ENCODE data around the gene SELENOP.

SELENOP gene

GRCh38 chr5:42798284-42799240 is 13.1 kb downstream of the SELENOP start:
- DNase-seq (ENCODE audit: low read depth in 2 of 2), result no peak

GRCh38 chr5:42791151-42791550 is 20.5 kb downstream of the SELENOP start:
- no peak for DNase-seq (ENCODE audit: low read depth in 2 of 2)

- no peak for DNase-seq (ENCODE audit: low read depth in 2 of 2)
Observed at GRCh38 chr5:42787845-42788244, 23.8 kb downstream of the SELENOP start.

- no peak for DNase-seq (ENCODE audit: low read depth in 2 of 2)
Observed at GRCh38 chr5:42787073-42787472, 24.6 kb downstream of the SELENOP start.

- DNase-seq (ENCODE audit: low read depth in 2 of 2), result no peak
Observed at GRCh38 chr5:42785756-42786155, 25.9 kb downstream of the SELENOP start.

- DNase-seq (ENCODE audit: low read depth in 2 of 2), result no peak
Observed at GRCh38 chr5:42784132-42784531, 27.6 kb downstream of the SELENOP start.

GRCh38 chr5:42781584-42781983 is 30.1 kb downstream of the SELENOP start:
- no peak for DNase-seq (ENCODE audit: low read depth in 2 of 2)

GRCh38 chr5:42779083-42779482 is 32.6 kb downstream of the SELENOP start:
- no peak for DNase-seq (ENCODE audit: low read depth in 2 of 2)

- DNase-seq (ENCODE audit: low read depth in 2 of 2), result no peak
Observed at GRCh38 chr5:42772265-42772993, 39.3 kb downstream of the SELENOP start.

GRCh38 chr5:42770003-42770402 is 41.7 kb downstream of the SELENOP start:
- no peak for DNase-seq (ENCODE audit: low read depth in 2 of 2)

- DNase-seq (ENCODE audit: low read depth in 2 of 2), result no peak
Observed at GRCh38 chr5:42768106-42768504, 43.6 kb downstream of the SELENOP start.

- DNase-seq (ENCODE audit: low read depth in 2 of 2), result no peak
Observed at GRCh38 chr5:42767491-42768105, 44.1 kb downstream of the SELENOP start.

GRCh38 chr5:42761791-42762190 is 49.9 kb downstream of the SELENOP start:
- DNase-seq (ENCODE audit: low read depth in 2 of 2), result no peak

GRCh38 chr5:42760426-42760825 is 51.3 kb downstream of the SELENOP start:
- no peak for DNase-seq (ENCODE audit: low read depth in 2 of 2)

GRCh38 chr5:42759456-42759855 is 52.2 kb downstream of the SELENOP start:
- DNase-seq (ENCODE audit: low read depth in 2 of 2), result no peak

- DNase-seq (ENCODE audit: low read depth in 2 of 2), result peak; percentile 28 to 48
Observed at GRCh38 chr5:42756606-42757601, 54.8 kb downstream of the SELENOP start, which contains the start of gene CCDC152. Gene CCDC152, plus strand, starts transcription at chr5:42756818. Its CDS starts 2,304 bp downstream, at chr5:42759122.

- no peak for DNase-seq (ENCODE audit: low read depth in 2 of 2)
Observed at GRCh38 chr5:42753099-42753498, 58.6 kb downstream of the SELENOP start.

GRCh38 chr5:42751044-42751443 is 60.6 kb downstream of the SELENOP start:
- DNase-seq (ENCODE audit: low read depth in 2 of 2), result no peak

- no peak for DNase-seq (ENCODE audit: low read depth in 2 of 2)
Observed at GRCh38 chr5:42750507-42750906, 61.2 kb downstream of the SELENOP start.

Measured in stimulated activated CD8-positive, alpha-beta memory T cell treated with anti-CD3 and anti-CD28 coated beads, Interleukin-7, amount 100 ng/mL, for 4 hours (primary cell).